ENCODE results near the gene FCRL4.
"Not testable (repeated sequence)": the region's sequence is repeated elsewhere in the genome, so short reads cannot be mapped to it uniquely, and the experiment has no call there.

FCRL4 gene

GRCh38 chr1:157575744-157576143, 22.1 kb downstream of the FCRL4 start:
- no peak overlapping the region for H3K4me3 Mint-ChIP-seq
- H3K27me3 Mint-ChIP-seq: peaks cover 9% of the 10 kb centered on the region
- H3K27ac Mint-ChIP-seq: no peak overlapping the region
- no peaks in the 10 kb centered on the region for H3K4me1 Mint-ChIP-seq
- H3K36me3 Mint-ChIP-seq: no peaks in the 10 kb centered on the region
- H3K9me3 Mint-ChIP-seq: no peaks in the 10 kb centered on the region

- Mint-ChIP-seq H3K27me3 (peaks cover 9% of the 10 kb centered on the region), H3K9me3 (no peaks in the 10 kb centered on the region), H3K4me3 (no peak overlapping the region), H3K4me1 (no peaks in the 10 kb centered on the region), H3K36me3 (no peaks in the 10 kb centered on the region), H3K27ac (no peak overlapping the region)
These were observed 23.0 kb downstream of the FCRL4 start for GRCh38 chr1:157574836-157575235.

- no peak overlapping the region for H3K27ac Mint-ChIP-seq
- no peak overlapping the region for H3K4me3 Mint-ChIP-seq
These were observed 31.2 kb downstream of the FCRL4 start for GRCh38 chr1:157566484-157567300.

GRCh38 chr1:157562515-157562914, 35.4 kb downstream of the FCRL4 start:
- H3K4me1 Mint-ChIP-seq: no peaks in the 10 kb centered on the region
- H3K4me3 Mint-ChIP-seq: no peak overlapping the region
- peaks cover 11% of the 10 kb centered on the region for H3K27me3 Mint-ChIP-seq
- H3K36me3 Mint-ChIP-seq: no peaks in the 10 kb centered on the region
- H3K9me3 Mint-ChIP-seq: no peaks in the 10 kb centered on the region
- no peak overlapping the region for H3K27ac Mint-ChIP-seq

More at GRCh38 chr1:157566484-157567300, 31.2 kb downstream of the FCRL4 start:
- Mint-ChIP-seq H3K36me3 (no peaks in the 10 kb centered on the region), H3K4me1 (no peaks in the 10 kb centered on the region), H3K9me3 (no peaks in the 10 kb centered on the region), H3K27me3 (peaks cover 11% of the 10 kb centered on the region)

- H3K4me3 Mint-ChIP-seq: no peak overlapping the region
- no peaks in the 10 kb centered on the region for H3K36me3 Mint-ChIP-seq
- peaks cover 6% of the 10 kb centered on the region for H3K27me3 Mint-ChIP-seq
- no peaks in the 10 kb centered on the region for H3K4me1 Mint-ChIP-seq
- H3K27ac Mint-ChIP-seq: no peak overlapping the region
- H3K9me3 Mint-ChIP-seq: no peaks in the 10 kb centered on the region
These were observed 39.8 kb downstream of the FCRL4 start for GRCh38 chr1:157558119-157558518.

- no peak within 1 kb of the TSS for H3K4me3 Mint-ChIP-seq
- no peaks in the 10 kb centered on the region for H3K36me3 Mint-ChIP-seq
- H3K4me1 Mint-ChIP-seq: no peaks in the 10 kb centered on the region
These were observed 45.9 kb downstream of the FCRL4 start, which contains the start of gene FCRL5 for GRCh38 chr1:157551694-157552693. Gene FCRL5, minus strand, starts transcription at chr1:157552515. Its CDS starts 153 bp downstream, at chr1:157552362.

GRCh38 chr1:157548081-157548480, 49.8 kb downstream of the FCRL4 start:
- H3K4me3 Mint-ChIP-seq, H3K4me1 Mint-ChIP-seq, H3K27me3 Mint-ChIP-seq, H3K27ac Mint-ChIP-seq, H3K36me3 Mint-ChIP-seq, H3K9me3 Mint-ChIP-seq: not testable (repeated sequence)

More at GRCh38 chr1:157551694-157552693, 45.9 kb downstream of the FCRL4 start, which contains the start of gene FCRL5:
- Mint-ChIP-seq H3K27me3 (peaks cover 4% of the 10 kb centered on the region), H3K27ac (no peak within 1 kb of the TSS), H3K9me3 (no peaks in the 10 kb centered on the region)

- H3K27me3 Mint-ChIP-seq: peaks cover 3% of the 10 kb centered on the region
- H3K36me3 Mint-ChIP-seq: no peaks in the 10 kb centered on the region
- no peaks in the 10 kb centered on the region for H3K4me1 Mint-ChIP-seq
- no peaks in the 10 kb centered on the region for H3K9me3 Mint-ChIP-seq
- no peak overlapping the region for H3K4me3 Mint-ChIP-seq
- no peak overlapping the region for H3K27ac Mint-ChIP-seq
These were observed 55.2 kb downstream of the FCRL4 start for GRCh38 chr1:157542676-157543075.

- no peak overlapping the region for H3K27ac Mint-ChIP-seq
- no peaks in the 10 kb centered on the region for H3K4me1 Mint-ChIP-seq
- peaks cover 6% of the 10 kb centered on the region for H3K27me3 Mint-ChIP-seq
- no peak overlapping the region for H3K4me3 Mint-ChIP-seq
- no peaks in the 10 kb centered on the region for H3K9me3 Mint-ChIP-seq
- H3K36me3 Mint-ChIP-seq: no peaks in the 10 kb centered on the region
These were observed 57.0 kb downstream of the FCRL4 start for GRCh38 chr1:157540852-157541251.

- H3K4me3 Mint-ChIP-seq: no peak overlapping the region
- no peak overlapping the region for H3K27ac Mint-ChIP-seq
- H3K4me1 Mint-ChIP-seq: no peaks in the 10 kb centered on the region
- H3K27me3 Mint-ChIP-seq: peaks cover 6% of the 10 kb centered on the region
- no peaks in the 10 kb centered on the region for H3K9me3 Mint-ChIP-seq
- no peaks in the 10 kb centered on the region for H3K36me3 Mint-ChIP-seq
These were observed 57.6 kb downstream of the FCRL4 start for GRCh38 chr1:157540160-157540748.

GRCh38 chr1:157539568-157539967, 58.3 kb downstream of the FCRL4 start:
- H3K9me3 Mint-ChIP-seq: no peaks in the 10 kb centered on the region
- no peak overlapping the region for H3K4me3 Mint-ChIP-seq
- no peak overlapping the region for H3K27ac Mint-ChIP-seq
- H3K36me3 Mint-ChIP-seq: no peaks in the 10 kb centered on the region
- peaks cover 6% of the 10 kb centered on the region for H3K27me3 Mint-ChIP-seq
- H3K4me1 Mint-ChIP-seq: no peaks in the 10 kb centered on the region

GRCh38 chr1:157532569-157532968, 65.3 kb downstream of the FCRL4 start:
- Mint-ChIP-seq H3K9me3 (no peaks in the 10 kb centered on the region), H3K36me3 (no peaks in the 10 kb centered on the region), H3K4me1 (no peaks in the 10 kb centered on the region), H3K4me3 (no peak overlapping the region), H3K27me3 (peaks cover 4% of the 10 kb centered on the region), H3K27ac (no peak overlapping the region)

GRCh38 chr1:157523774-157524493, 74.0 kb downstream of the FCRL4 start:
- H3K27me3 Mint-ChIP-seq: peaks cover 3% of the 10 kb centered on the region
- no peak overlapping the region for H3K27ac Mint-ChIP-seq
- H3K36me3 Mint-ChIP-seq: no peaks in the 10 kb centered on the region
- H3K9me3 Mint-ChIP-seq: no peaks in the 10 kb centered on the region
- no peak overlapping the region for H3K4me3 Mint-ChIP-seq
- H3K4me1 Mint-ChIP-seq: peaks cover 6% of the 10 kb centered on the region

Data from activated naive CD4-positive, alpha-beta T cell treated with anti-CD3 and anti-CD28 coated beads, Interleukin-2, amount 50 U/mL, for 24 hours (primary cell).